Adrenal gland (tissue), 5 donors: Measurements from ENCODE around the gene ACTR2.

ENCODE experiments used
- POLR2A ChIP-seq, 2 donors: fragments of 450-650 bp; IDR thresholded peaks; one replicate each; pipeline ENCODE4 v1.6.1; 2017; ENCODE audit warnings: antibody characterized with exemption in 2 of 2, mild to moderate bottlenecking in 2 of 2, moderate library complexity in 1 of 2
- TF ChIP-seq, protein P1 (sequence below), 6 experiments: fragments of 450-650 bp in 4 of 6; fragments of 200-600 bp in 2 of 6; sonication (generic) in 1 of 6; IDR thresholded peaks; 1 replicate in 5 of 6; 2 replicates in 1 of 6; pipeline versions ENCODE4 v1.5.1 to v1.8.0; 2016 to 2021; ENCODE audit warnings: antibody characterized with exemption in 6 of 6, mild to moderate bottlenecking in 2 of 6, moderate library complexity in 1 of 6
- donor health status: DM: no; HTN: no; CAD: no.

DNA sequence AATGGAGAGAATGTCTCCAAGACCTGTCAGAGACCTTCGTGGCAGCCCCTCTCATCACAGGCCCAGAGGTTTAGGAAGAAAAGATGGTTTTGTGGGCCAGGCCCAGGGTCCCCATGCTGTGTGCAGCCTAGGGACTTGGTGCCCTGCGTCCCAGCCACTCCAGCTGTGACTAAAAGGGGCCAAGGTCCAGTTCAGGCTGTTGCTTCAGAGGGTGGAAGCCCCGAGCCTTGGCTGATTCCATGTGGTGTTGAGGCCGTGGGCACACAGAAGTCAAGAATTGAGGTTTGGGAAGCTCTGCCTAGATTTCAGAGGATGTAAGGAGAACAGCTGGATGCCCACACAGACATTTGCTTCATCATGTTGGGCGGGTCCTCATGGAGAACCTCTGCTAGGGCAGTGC lies 45.1 kb upstream of the ACTR2 start:
- TF ChIP-seq, protein P1, sequence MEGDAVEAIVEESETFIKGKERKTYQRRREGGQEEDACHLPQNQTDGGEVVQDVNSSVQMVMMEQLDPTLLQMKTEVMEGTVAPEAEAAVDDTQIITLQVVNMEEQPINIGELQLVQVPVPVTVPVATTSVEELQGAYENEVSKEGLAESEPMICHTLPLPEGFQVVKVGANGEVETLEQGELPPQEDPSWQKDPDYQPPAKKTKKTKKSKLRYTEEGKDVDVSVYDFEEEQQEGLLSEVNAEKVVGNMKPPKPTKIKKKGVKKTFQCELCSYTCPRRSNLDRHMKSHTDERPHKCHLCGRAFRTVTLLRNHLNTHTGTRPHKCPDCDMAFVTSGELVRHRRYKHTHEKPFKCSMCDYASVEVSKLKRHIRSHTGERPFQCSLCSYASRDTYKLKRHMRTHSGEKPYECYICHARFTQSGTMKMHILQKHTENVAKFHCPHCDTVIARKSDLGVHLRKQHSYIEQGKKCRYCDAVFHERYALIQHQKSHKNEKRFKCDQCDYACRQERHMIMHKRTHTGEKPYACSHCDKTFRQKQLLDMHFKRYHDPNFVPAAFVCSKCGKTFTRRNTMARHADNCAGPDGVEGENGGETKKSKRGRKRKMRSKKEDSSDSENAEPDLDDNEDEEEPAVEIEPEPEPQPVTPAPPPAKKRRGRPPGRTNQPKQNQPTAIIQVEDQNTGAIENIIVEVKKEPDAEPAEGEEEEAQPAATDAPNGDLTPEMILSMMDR (IDR thresholded peaks at IDR 0.05), result no peak
- no peak for TF ChIP-seq POLR2A (IDR thresholded peaks at IDR 0.05)
